HS-5 (cell line): Measurements from ENCODE around the gene RPA3.

Experiments used
- DNase-seq: peaks from one replicate; pipeline ENCODE4 v3.0.0-alpha.2; 2012; ENCODE audit warnings: low read depth

The RPA3 gene

GRCh38 chr7:7596176-7596575 is 122.2 kb downstream of the RPA3 start:
- DNase-seq: no peak

GRCh38 chr7:7595451-7595850 is 123.0 kb downstream of the RPA3 start:
- DNase-seq: peak; percentile 11
